Brain microvascular endothelial cell (primary cell): ENCODE measurements around the gene SRPX.

Experiments
- DNase-seq: peaks from one replicate; pipeline ENCODE4 v3.0.0-alpha.2; 2020
- H3K27ac ChIP-seq: fragments of 250-450 bp; sonication (Bioruptor Pico); 2 replicates; pipeline ENCODE4 v1.5.1; 2020; ENCODE audit warnings: mild to moderate bottlenecking, moderate library complexity
- H3K27me3 ChIP-seq: fragments of 250-450 bp; sonication (Bioruptor Pico); replicated peaks from 2 replicates; pipeline ENCODE4 v1.5.1; 2020; ENCODE audit warnings: mild to moderate bottlenecking
- H3K36me3 ChIP-seq: fragments of 250-450 bp; sonication (Bioruptor Pico); replicated peaks from 2 replicates; pipeline ENCODE4 v1.5.1; 2020; ENCODE audit warnings: mild to moderate bottlenecking
- H3K4me3 ChIP-seq: 2 replicates; pipeline ENCODE4 v1.5.1; 2011; ENCODE audit warnings: low read depth, mild to moderate bottlenecking, control low read depth, low read length, moderate library complexity
- in situ Hi-C: cut with HindIII; loops from 2 replicates; pipeline ENCODE4 v1.10.0; 2017; ENCODE audit warnings: low sequenced_read_pairs, low pct_ligation_motif_present
- TF ChIP-seq, protein P1 (sequence below): IDR thresholded peaks from 2 replicates; pipeline ENCODE4 v1.5.1; 2011; ENCODE audit warnings: low read depth, mild to moderate bottlenecking, moderate library complexity, low read length, control low read depth, inconsistent platforms; ENCODE audit errors: missing control alignments

Gene SRPX

GRCh38 chrX:38232079-38232686, 11.5 kb upstream of the SRPX start:
- Histone ChIP-seq H3K27ac (peak overlapping the region; percentile 32), H3K27me3 (no peaks in the 10 kb centered on the region), H3K36me3 (no peaks in the 10 kb centered on the region), H3K4me3 (no peak overlapping the region)
- in situ Hi-C loops: no loop called here
- peak; percentile 32 for DNase-seq
- TF ChIP-seq, protein P1, sequence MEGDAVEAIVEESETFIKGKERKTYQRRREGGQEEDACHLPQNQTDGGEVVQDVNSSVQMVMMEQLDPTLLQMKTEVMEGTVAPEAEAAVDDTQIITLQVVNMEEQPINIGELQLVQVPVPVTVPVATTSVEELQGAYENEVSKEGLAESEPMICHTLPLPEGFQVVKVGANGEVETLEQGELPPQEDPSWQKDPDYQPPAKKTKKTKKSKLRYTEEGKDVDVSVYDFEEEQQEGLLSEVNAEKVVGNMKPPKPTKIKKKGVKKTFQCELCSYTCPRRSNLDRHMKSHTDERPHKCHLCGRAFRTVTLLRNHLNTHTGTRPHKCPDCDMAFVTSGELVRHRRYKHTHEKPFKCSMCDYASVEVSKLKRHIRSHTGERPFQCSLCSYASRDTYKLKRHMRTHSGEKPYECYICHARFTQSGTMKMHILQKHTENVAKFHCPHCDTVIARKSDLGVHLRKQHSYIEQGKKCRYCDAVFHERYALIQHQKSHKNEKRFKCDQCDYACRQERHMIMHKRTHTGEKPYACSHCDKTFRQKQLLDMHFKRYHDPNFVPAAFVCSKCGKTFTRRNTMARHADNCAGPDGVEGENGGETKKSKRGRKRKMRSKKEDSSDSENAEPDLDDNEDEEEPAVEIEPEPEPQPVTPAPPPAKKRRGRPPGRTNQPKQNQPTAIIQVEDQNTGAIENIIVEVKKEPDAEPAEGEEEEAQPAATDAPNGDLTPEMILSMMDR: no peak

GRCh38 chrX:38225093-38225492, 4.4 kb upstream of the SRPX start:
- TF ChIP-seq, protein P1: no peak
- DNase-seq: peak; percentile 55
- in situ Hi-C loops: no loop called here

GRCh38 chrX:38224160-38224559, 3.5 kb upstream of the SRPX start:
- Histone ChIP-seq H3K27me3 (no peaks in the 10 kb centered on the region), H3K36me3 (no peaks in the 10 kb centered on the region), H3K27ac (no peak overlapping the region), H3K4me3 (no peak overlapping the region)
- in situ Hi-C loops: no loop called here
- TF ChIP-seq, protein P1: no peak
- DNase-seq: no peak

More at GRCh38 chrX:38225093-38225492, 4.4 kb upstream of the SRPX start:
- Histone ChIP-seq H3K27ac (no peak overlapping the region), H3K4me3 (peak overlapping the region; percentile 24), H3K27me3 (no peaks in the 10 kb centered on the region), H3K36me3 (no peaks in the 10 kb centered on the region)

GRCh38 chrX:38221391-38221929, 789 bp upstream of the SRPX start:
- H3K4me3 ChIP-seq: peak overlapping the region; percentile 68

GRCh38 chrX:38220024-38220414, 652 bp downstream of the SRPX start:
- Histone ChIP-seq H3K27ac (no peak overlapping the region), H3K27me3 (no peaks in the 10 kb centered on the region), H3K36me3 (no peaks in the 10 kb centered on the region), H3K4me3 (peak overlapping the region; percentile 68)
- in situ Hi-C loops: no loop called here
- TF ChIP-seq, protein P1: peak; percentile 63
- no peak for DNase-seq

More at GRCh38 chrX:38221391-38221929, 789 bp upstream of the SRPX start:
- Histone ChIP-seq H3K36me3 (no peaks in the 10 kb centered on the region), H3K27ac (no peak overlapping the region), H3K27me3 (no peaks in the 10 kb centered on the region)
- no peak for DNase-seq
- in situ Hi-C loops: no loop called here
- TF ChIP-seq, protein P1: no peak

GRCh38 chrX:38216642-38217041, 4.0 kb downstream of the SRPX start:
- in situ Hi-C loops: no loop called here
- H3K27ac ChIP-seq: no peak overlapping the region
- DNase-seq: no peak
- H3K36me3 ChIP-seq: no peaks in the 10 kb centered on the region
- TF ChIP-seq, protein P1: no peak
- H3K27me3 ChIP-seq: no peaks in the 10 kb centered on the region
- no peak overlapping the region for H3K4me3 ChIP-seq
